SK-N-SH (cell line): ENCODE data around the gene B4GALT6. TPM values are rescaled to one million over a fixed set of nuclear protein-coding genes. Genes with fewer than 3 reads are reported as not detected.

Experiments used
- CTCF ChIA-PET: fragments of 300-600, 350-600 bp; formaldehyde crosslinking; extraction: SDS; loops from one replicate; lab custom pipeline; 2021; lab: Yijun Ruan, JAX
- POLR2A ChIA-PET: fragments of 350-600 bp; sonication (Branson Sonifier 250); formaldehyde crosslinking; extraction: SDS; loops from one replicate; lab custom pipeline; 2020; ENCODE audit warnings: antibody characterized with exemption, inconsistent platforms; lab: Yijun Ruan, JAX
- DNase-seq: peaks from one replicate; pipeline ENCODE4 v3.0.0; 2012
- H2AFZ ChIP-seq: fragments of 200-600 bp; sonication (generic); 2 replicates; pipeline ENCODE4 v1.8.1; 2016; ENCODE audit warnings: antibody characterized with exemption, mild to moderate bottlenecking, low read depth
- H3F3A ChIP-seq: fragments of 200-600 bp; sonication (generic); replicated peaks from 2 replicates; pipeline ENCODE3; 2016; ENCODE audit warnings: antibody characterized with exemption, mild to moderate bottlenecking; ENCODE audit not compliant: insufficient read depth
- H3K27ac ChIP-seq, 2 experiments: fragments of 200-500 bp in 1 of 2; fragments of 200-600 bp in 1 of 2; sonication (Bioruptor generic) in 1 of 2; sonication (generic), shearing (Covaris generic) in 1 of 2; 2 replicates each; pipeline versions ENCODE4 v1.5.1 to v1.6.1; 2014 to 2016; ENCODE audit warnings: low read depth in 2 of 2, inconsistent platforms in 1 of 2, low read length in 1 of 2, mild to moderate bottlenecking in 1 of 2, mixed read lengths in 1 of 2
- H3K27me3 ChIP-seq: fragments of 200-600 bp; sonication (generic), shearing (Covaris generic); 2 replicates; pipeline ENCODE4 v1.6.1; 2016; ENCODE audit warnings: mixed run types; ENCODE audit not compliant: insufficient read depth
- H3K36me3 ChIP-seq, 2 experiments: fragments of 200-500 bp in 1 of 2; fragments of 200-600 bp in 1 of 2; sonication (Bioruptor generic) in 1 of 2; sonication (generic) in 1 of 2; replicated peaks in 1 of 2; 2 replicates each; pipeline versions ENCODE3 to v1.5.1; 2014 to 2016; ENCODE audit warnings: low read length in 1 of 2, mild to moderate bottlenecking in 1 of 2; ENCODE audit not compliant: insufficient read depth in 2 of 2, control insufficient read depth in 1 of 2
- H3K4me1 ChIP-seq, 2 experiments: fragments of 200-500 bp in 1 of 2; fragments of 200-600 bp in 1 of 2; sonication (Bioruptor generic) in 1 of 2; sonication (generic), shearing (Covaris generic) in 1 of 2; 2 replicates each; pipeline versions ENCODE4 v1.5.1 to v1.6.1; 2014 to 2016; ENCODE audit warnings: low read depth in 1 of 2, low read length in 1 of 2, mixed run types in 1 of 2; ENCODE audit not compliant: insufficient read depth in 2 of 2, control insufficient read depth in 1 of 2
- H3K4me2 ChIP-seq: fragments of 200-600 bp; sonication (generic), shearing (Covaris generic); 2 replicates; pipeline ENCODE4 v1.6.1; 2017; ENCODE audit warnings: mixed run types
- H3K4me3 ChIP-seq, 2 experiments: fragments of 200-500 bp in 1 of 2; fragments of 200-600 bp in 1 of 2; sonication (Bioruptor generic) in 1 of 2; sonication (generic), shearing (Covaris generic) in 1 of 2; 2 replicates each; pipeline versions ENCODE4 v1.5.1 to v1.8.1; 2014 to 2016; ENCODE audit warnings: low read depth in 2 of 2, inconsistent platforms in 1 of 2, low read length in 1 of 2, mild to moderate bottlenecking in 1 of 2, mixed read lengths in 1 of 2, moderate library complexity in 1 of 2
- H3K79me2 ChIP-seq: fragments of 200-600 bp; sonication (generic); 2 replicates; pipeline ENCODE4 v1.8.1; 2017; ENCODE audit warnings: mild to moderate bottlenecking; ENCODE audit not compliant: insufficient read depth
- H3K9ac ChIP-seq: fragments of 200-600 bp; sonication (generic); 2 replicates; pipeline ENCODE4 v1.6.1; 2017; ENCODE audit warnings: mixed run types
- H3K9me2 ChIP-seq: fragments of 200-600 bp; sonication (generic); 2 replicates; pipeline ENCODE4 v1.6.1; 2017; ENCODE audit warnings: mixed run types
- H3K9me3 ChIP-seq: fragments of 200-600 bp; sonication (generic); 2 replicates; pipeline ENCODE4 v1.6.1; 2017; ENCODE audit warnings: mixed run types, mild to moderate bottlenecking, moderate library complexity
- H4K20me1 ChIP-seq: fragments of 200-600 bp; sonication (generic); 2 replicates; pipeline ENCODE4 v1.6.1; 2017; ENCODE audit warnings: mild to moderate bottlenecking, mixed run types; ENCODE audit not compliant: insufficient read depth
- CHD2 ChIP-seq: fragments of 150-350 bp; IDR thresholded peaks from 2 replicates; pipeline ENCODE4 v1.6.1; 2018; ENCODE audit warnings: low read length; ENCODE audit not compliant: partially characterized antibody
- ELF1 ChIP-seq: IDR thresholded peaks from 2 replicates; pipeline ENCODE4 v1.4.0; 2012
- EP300 ChIP-seq, 2 experiments: IDR thresholded peaks; 2 replicates each; pipeline versions ENCODE4 v1.4.0 to v1.6.1; 2012; ENCODE audit warnings: borderline replicate concordance in 1 of 2, low read depth in 1 of 2, low read length in 1 of 2
- EZH2phosphoT487 ChIP-seq: fragments of 200-600 bp; sonication (generic); IDR thresholded peaks from 2 replicates; pipeline ENCODE4 v1.6.1; 2017; ENCODE audit warnings: low read depth, mixed run types, mild to moderate bottlenecking, antibody characterized with exemption, moderate library complexity, borderline replicate concordance
- FOSL2 ChIP-seq: IDR thresholded peaks from 2 replicates; pipeline ENCODE4 v1.4.0; 2012; ENCODE audit warnings: low read depth, mild to moderate bottlenecking, moderate library complexity, borderline replicate concordance
- FOXM1 ChIP-seq: IDR thresholded peaks from 2 replicates; pipeline ENCODE4 v1.4.0; 2012; ENCODE audit warnings: low read depth, mild to moderate bottlenecking
- GABPA ChIP-seq: IDR thresholded peaks from 2 replicates; pipeline ENCODE4 v1.4.0; 2012; ENCODE audit warnings: low read depth, mild to moderate bottlenecking
- JUND ChIP-seq: IDR thresholded peaks from 2 replicates; pipeline ENCODE4 v1.4.0; 2012
- MXI1 ChIP-seq: IDR thresholded peaks from 2 replicates; pipeline ENCODE4 v1.6.1; 2012; ENCODE audit warnings: mild to moderate bottlenecking, low read depth, low read length, improper control_type of control experiment
- NFIC ChIP-seq: IDR thresholded peaks from 2 replicates; pipeline ENCODE4 v1.4.0; 2012; ENCODE audit warnings: borderline replicate concordance
- NRF1 ChIP-seq: IDR thresholded peaks from 2 replicates; pipeline ENCODE4 v1.6.1; 2012; ENCODE audit warnings: low read depth, mild to moderate bottlenecking, low read length
- POLR2AphosphoS5 ChIP-seq: IDR thresholded peaks from 2 replicates; pipeline ENCODE4 v1.6.1; 2012; ENCODE audit warnings: low read depth, low read length
- RCOR1 ChIP-seq: fragments of 150-350 bp; IDR thresholded peaks from 2 replicates; pipeline ENCODE4 v1.6.1; 2017; ENCODE audit warnings: antibody characterized with exemption, low read length
- RFX5 ChIP-seq: IDR thresholded peaks from 2 replicates; pipeline ENCODE4 v1.6.1; 2012; ENCODE audit warnings: mild to moderate bottlenecking, improper control_type of control experiment, low read length
- RXRA ChIP-seq: IDR thresholded peaks from 2 replicates; pipeline ENCODE4 v1.4.0; 2012; ENCODE audit warnings: low read depth, mild to moderate bottlenecking, borderline replicate concordance
- SMC3 ChIP-seq: IDR thresholded peaks from 2 replicates; pipeline ENCODE4 v1.6.1; 2012; ENCODE audit warnings: low read depth, low read length, improper control_type of control experiment
- TAF1 ChIP-seq: IDR thresholded peaks from 2 replicates; pipeline ENCODE4 v1.6.1; 2012; ENCODE audit warnings: low read depth, mild to moderate bottlenecking, low read length, moderate library complexity, borderline replicate concordance
- TCF12 ChIP-seq: IDR thresholded peaks from 2 replicates; pipeline ENCODE4 v1.4.0; 2012
- TEAD4 ChIP-seq: IDR thresholded peaks from 2 replicates; pipeline ENCODE4 v1.4.0; 2012; ENCODE audit warnings: mild to moderate bottlenecking, borderline replicate concordance; ENCODE audit not compliant: insufficient read depth
- YY1 ChIP-seq: IDR thresholded peaks from 2 replicates; pipeline ENCODE4 v1.4.0; 2012; ENCODE audit warnings: low read depth, mild to moderate bottlenecking
- WGBS: methylation state at CpG from one replicate; pipeline ENCODE4 v1.1.6; 2017; ENCODE audit warnings: low lambda C conversion rate; 5-methylcytosine and 5-hydroxymethylcytosine counted together
- polyA plus RNA-seq, 3 experiments: library from polyadenylated mRNA; depleted of rRNA; stranded (reverse); fragments of >200 nt; gene quantifications; 2 replicates each; pipeline ENCODE4 v1.2.3, GENCODE V29; 2012
- TF ChIP-seq, protein P1 (sequence below): IDR thresholded peaks from 2 replicates; pipeline ENCODE4 v1.4.0; 2012; ENCODE audit warnings: low read depth
- TF ChIP-seq, protein P2 (sequence below): IDR thresholded peaks from 2 replicates; pipeline ENCODE4; 2012
- TF ChIP-seq, protein P3 (sequence below): fragments of 150-350 bp; IDR thresholded peaks from 2 replicates; pipeline ENCODE4 v1.6.1; 2017; ENCODE audit warnings: antibody characterized with exemption, low read length, low read depth, borderline replicate concordance
- TF ChIP-seq, protein P4 (sequence below): IDR thresholded peaks from 2 replicates; pipeline ENCODE4 v1.4.0; 2012; ENCODE audit warnings: low read depth, borderline replicate concordance

B4GALT6 gene
- polyA plus RNA-seq, 1 of the 3 experiments (the other 2 are of a cell fraction) = 3.1 TPM

DNA sequence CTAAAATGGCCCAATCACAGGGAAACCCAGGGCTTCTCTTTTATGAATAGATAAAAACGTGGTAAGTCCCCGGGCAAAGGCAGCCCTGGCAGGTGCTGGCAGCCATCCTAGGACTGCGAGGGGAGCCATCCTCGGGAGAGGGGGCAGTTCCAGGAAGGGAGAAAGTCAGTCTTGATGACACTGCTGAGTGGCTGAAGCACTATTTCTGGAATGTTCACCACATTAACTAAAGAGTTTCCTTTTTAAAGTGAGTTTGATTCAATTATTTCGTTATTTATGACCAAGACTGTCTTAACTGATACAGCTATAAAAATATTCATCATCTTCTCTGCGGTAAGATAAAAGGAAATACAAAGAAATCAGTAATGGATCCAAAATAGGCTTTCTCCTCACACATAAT lies 72.3 kb downstream of the B4GALT6 start:
- TF ChIP-seq ELF1 = 0 out of 2 replicates have a peak, but pooled peaks have one; percentile 16
- no peak for TF ChIP-seq GABPA
- 0 out of 2 replicates have a peak, but pooled peaks have one; percentile 15 for TF ChIP-seq JUND
- TF ChIP-seq NFIC = no peak
- peak; percentile 32; the same call in 1 of the 2 replicates for TF ChIP-seq POLR2AphosphoS5
- TF ChIP-seq TEAD4 = peak; percentile 26; the same call in 1 of the 2 replicates
- TF ChIP-seq TAF1 = no peak
- TF ChIP-seq EP300 (IDR thresholded peaks at IDR 0.05; ENCODE audit: borderline replicate concordance in 1 of 2, low read depth in 1 of 2, low read length in 1 of 2) = no peak
- no peak for TF ChIP-seq MXI1
- no peak for TF ChIP-seq YY1
- TF ChIP-seq, protein P1, sequence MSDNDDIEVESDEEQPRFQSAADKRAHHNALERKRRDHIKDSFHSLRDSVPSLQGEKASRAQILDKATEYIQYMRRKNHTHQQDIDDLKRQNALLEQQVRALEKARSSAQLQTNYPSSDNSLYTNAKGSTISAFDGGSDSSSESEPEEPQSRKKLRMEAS = no peak
- peak; percentile 36; the same call in 1 of the 2 replicates for TF ChIP-seq TCF12
- no peak for TF ChIP-seq RCOR1
- TF ChIP-seq, protein P2, sequence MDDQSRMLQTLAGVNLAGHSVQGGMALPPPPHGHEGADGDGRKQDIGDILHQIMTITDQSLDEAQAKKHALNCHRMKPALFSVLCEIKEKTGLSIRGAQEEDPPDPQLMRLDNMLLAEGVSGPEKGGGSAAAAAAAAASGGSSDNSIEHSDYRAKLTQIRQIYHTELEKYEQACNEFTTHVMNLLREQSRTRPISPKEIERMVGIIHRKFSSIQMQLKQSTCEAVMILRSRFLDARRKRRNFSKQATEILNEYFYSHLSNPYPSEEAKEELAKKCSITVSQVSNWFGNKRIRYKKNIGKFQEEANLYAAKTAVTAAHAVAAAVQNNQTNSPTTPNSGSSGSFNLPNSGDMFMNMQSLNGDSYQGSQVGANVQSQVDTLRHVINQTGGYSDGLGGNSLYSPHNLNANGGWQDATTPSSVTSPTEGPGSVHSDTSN = peak; percentile 65
- TF ChIP-seq FOXM1 = no peak
- no peak for TF ChIP-seq EZH2phosphoT487
- TF ChIP-seq, all 33 proteins: peak for 6
- no peak for DNase-seq
- H3K4me1 ChIP-seq = peaks cover 0 to 6% of the 10 kb centered on the region in 2 experiments; a peak in 1 of 4 replicates
- ChIA-PET POLR2A (no interaction called here), CTCF (interaction anchor here (1.1 to 1.9 kb wide), 3 partner anchors 56 to 111 kb away, joined by 4 read pairs; no protein-coding TSS in a partner anchor)
- H3K36me3 ChIP-seq = no peaks in the 10 kb centered on the region
- H3K9me3 ChIP-seq = no peaks in the 10 kb centered on the region
- no peak overlapping the region for H3K4me2 ChIP-seq
- H4K20me1 ChIP-seq = no peaks in the 10 kb centered on the region
- H3F3A ChIP-seq = no peaks in the 10 kb centered on the region
- no peak overlapping the region for H3K27ac ChIP-seq
- H2AFZ ChIP-seq = no peak overlapping the region
- H3K9me2 ChIP-seq = no peaks in the 10 kb centered on the region
- WGBS = 6% methylated on average over 4 of the region's 6 CpGs
- no peak overlapping the region for H3K9ac ChIP-seq
- H3K27me3 ChIP-seq = no peaks in the 10 kb centered on the region
- no peaks in the 10 kb centered on the region for H3K79me2 ChIP-seq
- H3K4me3 ChIP-seq = no peak overlapping the region

DNA sequence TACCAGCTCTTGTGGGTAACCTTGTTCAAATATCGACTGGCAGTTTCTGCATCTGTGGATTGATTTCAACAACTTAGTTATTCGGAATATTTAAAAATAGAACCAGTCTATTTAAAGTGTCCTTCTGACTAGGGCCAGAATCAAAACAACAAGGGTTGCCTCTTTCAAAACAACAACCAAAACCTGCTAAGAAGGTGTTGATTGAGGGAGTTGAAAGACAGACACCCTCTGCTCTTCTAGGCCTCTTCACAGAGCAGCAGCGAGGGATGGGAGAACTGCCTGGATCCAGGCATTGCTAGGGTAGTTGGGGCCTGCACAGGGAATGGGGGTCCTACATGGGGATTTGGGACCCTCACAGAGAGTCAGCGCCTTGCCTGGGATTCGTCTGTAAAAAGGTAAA lies 72.9 kb downstream of the B4GALT6 start:
- Histone ChIP-seq H3K9me3 (no peaks in the 10 kb centered on the region), H2AFZ (no peak overlapping the region), H3K4me3 (no peak overlapping the region), H3K27ac (no peak overlapping the region), H3F3A (no peaks in the 10 kb centered on the region), H3K79me2 (no peaks in the 10 kb centered on the region), H3K9me2 (no peaks in the 10 kb centered on the region), H4K20me1 (no peaks in the 10 kb centered on the region), H3K4me2 (no peak overlapping the region), H3K9ac (no peak overlapping the region), H3K4me1 (peaks cover 0 to 6% of the 10 kb centered on the region in 2 experiments; a peak in 1 of 4 replicates), H3K27me3 (no peaks in the 10 kb centered on the region), H3K36me3 (no peaks in the 10 kb centered on the region)
- TF ChIP-seq, protein P3, sequence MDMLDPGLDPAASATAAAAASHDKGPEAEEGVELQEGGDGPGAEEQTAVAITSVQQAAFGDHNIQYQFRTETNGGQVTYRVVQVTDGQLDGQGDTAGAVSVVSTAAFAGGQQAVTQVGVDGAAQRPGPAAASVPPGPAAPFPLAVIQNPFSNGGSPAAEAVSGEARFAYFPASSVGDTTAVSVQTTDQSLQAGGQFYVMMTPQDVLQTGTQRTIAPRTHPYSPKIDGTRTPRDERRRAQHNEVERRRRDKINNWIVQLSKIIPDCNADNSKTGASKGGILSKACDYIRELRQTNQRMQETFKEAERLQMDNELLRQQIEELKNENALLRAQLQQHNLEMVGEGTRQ = no peak
- TF ChIP-seq FOXM1 (no peak), NRF1 (no peak), EP300 (IDR thresholded peaks at IDR 0.05; ENCODE audit: borderline replicate concordance in 1 of 2, low read depth in 1 of 2, low read length in 1 of 2) (no peak), GABPA (no peak), RFX5 (no peak), JUND (no peak), POLR2AphosphoS5 (no peak), RXRA (no peak), FOSL2 (no peak), CHD2 (no peak), SMC3 (no peak), EZH2phosphoT487 (no peak)
- TF ChIP-seq, protein P2 = no peak
- TF ChIP-seq, protein P4, sequence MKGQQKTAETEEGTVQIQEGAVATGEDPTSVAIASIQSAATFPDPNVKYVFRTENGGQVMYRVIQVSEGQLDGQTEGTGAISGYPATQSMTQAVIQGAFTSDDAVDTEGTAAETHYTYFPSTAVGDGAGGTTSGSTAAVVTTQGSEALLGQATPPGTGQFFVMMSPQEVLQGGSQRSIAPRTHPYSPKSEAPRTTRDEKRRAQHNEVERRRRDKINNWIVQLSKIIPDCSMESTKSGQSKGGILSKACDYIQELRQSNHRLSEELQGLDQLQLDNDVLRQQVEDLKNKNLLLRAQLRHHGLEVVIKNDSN = no peak
- ChIA-PET CTCF (interaction anchor here (0.6 to 1.9 kb wide), 6 partner anchors 37 to 111 kb away, joined by 3 to 4 read pairs (median 4); no protein-coding TSS in a partner anchor), POLR2A (no interaction called here)
- 87% methylated on average over 5 of the region's 5 CpGs for WGBS
- no peak for DNase-seq
